GM19324 (cell line): ENCODE data around the gene JPT2.

ENCODE experiments used
- ATAC-seq: cut with Tn5 transposase; IDR thresholded peaks from one replicate; pipeline ENCODE4 v1.9.1; 2021; ENCODE audit warnings: mild to moderate bottlenecking, moderate library complexity; ENCODE audit not compliant: unreplicated experiment, low FRiP score

JPT2 gene

GRCh38 chr16:1651094-1651973 lies 26.7 kb upstream of the JPT2 start:
- no peak for ATAC-seq

GRCh38 chr16:1651974-1652312 lies 26.1 kb upstream of the JPT2 start:
- ATAC-seq = no peak

- no peak for ATAC-seq
Measured at GRCh38 chr16:1653023-1653422, 25.1 kb upstream of the JPT2 start.

- no peak for ATAC-seq
Measured at GRCh38 chr16:1654505-1655268, 23.4 kb upstream of the JPT2 start.

- ATAC-seq = no peak
Measured at GRCh38 chr16:1655269-1655807, 22.7 kb upstream of the JPT2 start.

- no peak for ATAC-seq
Measured at GRCh38 chr16:1655909-1656807, 21.9 kb upstream of the JPT2 start.

GRCh38 chr16:1656808-1657617 lies 21.1 kb upstream of the JPT2 start:
- no peak for ATAC-seq

- no peak for ATAC-seq
Measured at GRCh38 chr16:1657841-1658240, 20.2 kb upstream of the JPT2 start.

GRCh38 chr16:1659031-1659430 lies 19.0 kb upstream of the JPT2 start:
- no peak for ATAC-seq

- no peak for ATAC-seq
Measured at GRCh38 chr16:1661826-1662225, 16.3 kb upstream of the JPT2 start.

GRCh38 chr16:1662543-1662942 lies 15.5 kb upstream of the JPT2 start:
- no peak for ATAC-seq

- no peak for ATAC-seq
Measured at GRCh38 chr16:1665829-1666228, 12.2 kb upstream of the JPT2 start.

- ATAC-seq = no peak
Measured at GRCh38 chr16:1666316-1666715, 11.8 kb upstream of the JPT2 start.

- ATAC-seq = no peak
Measured at GRCh38 chr16:1667271-1667670, 10.8 kb upstream of the JPT2 start.

GRCh38 chr16:1667916-1668315 lies 10.2 kb upstream of the JPT2 start:
- ATAC-seq = no peak

- ATAC-seq = no peak
Measured at GRCh38 chr16:1668612-1669319, 9.3 kb upstream of the JPT2 start.

- no peak for ATAC-seq
Measured at GRCh38 chr16:1669698-1670097, 8.4 kb upstream of the JPT2 start.

- no peak for ATAC-seq
Measured at GRCh38 chr16:1670371-1670770, 7.7 kb upstream of the JPT2 start.

GRCh38 chr16:1670866-1671265 lies 7.2 kb upstream of the JPT2 start:
- no peak for ATAC-seq
